Activated B cell treated with CpG ODN at 0.5 μM for 24 hours (primary cell): ENCODE measurements around the gene NEK10. TPM values are rescaled to one million over a fixed set of nuclear protein-coding genes. Genes with fewer than 3 reads are reported as not detected.

ENCODE experiments used
- ATAC-seq: fragments of 200-7000 bp; cut with Tn5 transposase; one replicate; pipeline ENCODE4 v1.10.0; 2021; ENCODE audit warnings: low read depth, mild to moderate bottlenecking, moderate library complexity
- CTCF ChIA-PET: fragments of 350-600 bp; sonication (Branson Sonifier 250); formaldehyde crosslinking; loops from one replicate; lab custom pipeline; 2021; ENCODE audit warnings: antibody characterized with exemption; lab: Charles Lee
- POLR2A ChIA-PET: fragments of 350-600 bp; sonication (Branson Sonifier 250); formaldehyde crosslinking; loops from one replicate; lab custom pipeline; 2021; ENCODE audit warnings: antibody characterized with exemption; lab: Charles Lee
- DNase-seq: peaks from one replicate; pipeline ENCODE4 v3.0.0; 2022
- H3K27ac Mint-ChIP-seq: one replicate; pipeline ENCODE4 v1.8.0; 2020; ENCODE audit warnings: mixed read lengths
- H3K27me3 Mint-ChIP-seq: one replicate; pipeline ENCODE4 v1.8.0; 2021; ENCODE audit warnings: mixed read lengths
- H3K36me3 Mint-ChIP-seq: one replicate; pipeline ENCODE4 v1.8.0; 2021; ENCODE audit warnings: low read depth, mixed read lengths
- H3K4me1 Mint-ChIP-seq: one replicate; pipeline ENCODE4 v1.8.0; 2021; ENCODE audit warnings: mixed read lengths
- H3K4me3 Mint-ChIP-seq: one replicate; pipeline ENCODE4 v1.8.0; 2020; ENCODE audit warnings: mild to moderate bottlenecking, mixed read lengths
- H3K9me3 Mint-ChIP-seq: one replicate; pipeline ENCODE4 v1.8.0; 2020; ENCODE audit warnings: mixed read lengths
- intact Hi-C: fragments of 100-400 bp; cut with micrococcal nuclease; formaldehyde crosslinking; loops from one replicate; pipeline ENCODE4 v1.15.1; 2024
- total RNA-seq: library from RNA; stranded (reverse); gene quantifications from 2 replicates; pipeline ENCODE4 v1.2.3, GENCODE V29; 2022
- TF ChIP-seq, protein P1 (sequence below): fragments of 200-600 bp; IDR thresholded peaks from one replicate; pipeline ENCODE4 v1.8.0; 2022; ENCODE audit warnings: antibody characterized with exemption, mild to moderate bottlenecking

The NEK10 gene
- total RNA-seq, 1 donor from 2014 or later: 0.84 TPM

DNA sequence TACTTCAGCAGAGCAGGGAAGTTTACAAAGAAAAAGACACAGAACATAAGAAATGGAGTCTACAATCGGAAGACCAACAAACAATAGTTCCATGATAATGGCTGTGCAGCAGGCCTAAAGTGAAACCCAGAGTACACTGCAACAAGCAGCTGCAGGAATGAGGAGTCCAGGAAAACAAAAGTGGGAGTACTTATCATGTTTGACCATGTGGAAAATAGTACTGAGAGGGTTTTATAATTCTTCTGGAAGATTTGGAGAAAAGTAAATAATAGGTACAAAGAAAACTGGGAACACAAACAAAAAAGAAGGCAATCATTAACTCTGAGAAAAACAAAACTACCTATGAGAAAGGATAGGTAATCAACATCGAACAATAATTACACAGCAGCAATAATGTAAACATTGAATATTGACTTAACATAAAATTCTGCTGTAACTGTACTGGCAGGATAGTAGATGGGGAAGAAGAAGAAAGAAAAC is 87.5 kb downstream of the NEK10 start:
- Mint-ChIP-seq H3K4me1 (no peaks in the 10 kb centered on the region), H3K9me3 (peaks cover 8% of the 10 kb centered on the region), H3K36me3 (no peaks in the 10 kb centered on the region), H3K27ac (no peak overlapping the region), H3K4me3 (no peak overlapping the region), H3K27me3 (no peaks in the 10 kb centered on the region)
- TF ChIP-seq, protein P1, sequence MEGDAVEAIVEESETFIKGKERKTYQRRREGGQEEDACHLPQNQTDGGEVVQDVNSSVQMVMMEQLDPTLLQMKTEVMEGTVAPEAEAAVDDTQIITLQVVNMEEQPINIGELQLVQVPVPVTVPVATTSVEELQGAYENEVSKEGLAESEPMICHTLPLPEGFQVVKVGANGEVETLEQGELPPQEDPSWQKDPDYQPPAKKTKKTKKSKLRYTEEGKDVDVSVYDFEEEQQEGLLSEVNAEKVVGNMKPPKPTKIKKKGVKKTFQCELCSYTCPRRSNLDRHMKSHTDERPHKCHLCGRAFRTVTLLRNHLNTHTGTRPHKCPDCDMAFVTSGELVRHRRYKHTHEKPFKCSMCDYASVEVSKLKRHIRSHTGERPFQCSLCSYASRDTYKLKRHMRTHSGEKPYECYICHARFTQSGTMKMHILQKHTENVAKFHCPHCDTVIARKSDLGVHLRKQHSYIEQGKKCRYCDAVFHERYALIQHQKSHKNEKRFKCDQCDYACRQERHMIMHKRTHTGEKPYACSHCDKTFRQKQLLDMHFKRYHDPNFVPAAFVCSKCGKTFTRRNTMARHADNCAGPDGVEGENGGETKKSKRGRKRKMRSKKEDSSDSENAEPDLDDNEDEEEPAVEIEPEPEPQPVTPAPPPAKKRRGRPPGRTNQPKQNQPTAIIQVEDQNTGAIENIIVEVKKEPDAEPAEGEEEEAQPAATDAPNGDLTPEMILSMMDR: no peak
- DNase-seq (no peak), ATAC-seq (no peak)
- ChIA-PET CTCF (no interaction called here), POLR2A (no interaction called here)
- intact Hi-C loops: no loop called here

DNA sequence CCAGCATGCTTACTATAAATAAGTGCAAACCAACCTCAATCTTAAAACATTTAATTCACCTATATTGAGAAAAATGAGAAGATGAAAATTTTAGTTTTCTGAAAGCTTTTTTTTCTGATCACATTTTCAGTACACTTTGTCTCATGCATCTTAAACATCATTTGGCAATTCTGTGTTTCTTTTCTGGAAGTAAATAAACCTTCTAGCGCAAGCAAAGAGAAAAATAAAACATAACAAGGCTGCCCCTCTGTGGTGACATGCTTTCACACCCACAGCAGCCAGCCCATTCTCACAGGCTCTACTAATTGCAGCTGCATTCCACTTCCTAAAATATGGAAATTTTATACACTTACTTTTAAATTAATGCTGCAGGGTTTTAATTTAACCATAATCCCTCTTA is 90.1 kb downstream of the NEK10 start:
- H3K27ac Mint-ChIP-seq: no peak overlapping the region
- no peak overlapping the region for H3K4me3 Mint-ChIP-seq
- TF ChIP-seq, protein P1: no peak
- intact Hi-C loops: no loop called here
- ATAC-seq: no peak
- no peaks in the 10 kb centered on the region for H3K4me1 Mint-ChIP-seq
- H3K36me3 Mint-ChIP-seq: no peaks in the 10 kb centered on the region
- ChIA-PET CTCF (no interaction called here), POLR2A (no interaction called here)
- no peak for DNase-seq
- peaks cover 8% of the 10 kb centered on the region for H3K9me3 Mint-ChIP-seq
- H3K27me3 Mint-ChIP-seq: no peaks in the 10 kb centered on the region

DNA sequence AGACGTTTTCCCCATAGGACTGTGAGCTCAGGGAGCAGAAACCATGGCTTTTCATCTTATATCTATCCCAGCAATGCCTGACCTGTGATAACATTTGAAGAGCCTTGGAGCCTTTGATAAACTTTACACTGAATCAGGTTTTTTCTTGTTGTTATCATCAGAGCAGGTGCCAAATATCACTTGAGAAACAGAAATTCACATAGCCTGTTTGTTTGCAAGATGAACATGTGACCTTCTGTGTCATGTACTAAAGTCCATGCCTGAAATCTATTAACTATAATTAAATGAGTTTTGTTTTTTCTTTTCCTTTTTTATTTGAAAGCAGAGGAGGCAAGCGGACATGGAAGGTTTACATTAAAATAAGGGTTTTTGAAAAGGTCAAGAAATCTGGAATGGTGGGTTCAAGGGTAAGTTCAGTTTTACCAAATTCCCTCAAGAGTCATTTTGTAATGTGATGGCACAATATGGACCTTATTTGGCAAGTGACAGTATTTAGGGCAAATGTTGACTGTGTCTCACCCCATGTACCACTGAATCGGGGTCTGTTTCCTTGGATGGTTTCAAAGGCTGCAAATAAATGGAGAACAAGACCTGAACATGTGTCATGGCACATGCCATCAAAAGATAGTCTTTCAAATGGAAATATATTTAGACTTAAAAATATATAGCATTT is 90.7 kb downstream of the NEK10 start:
- POLR2A ChIA-PET: no interaction called here
- intact Hi-C loops: no loop called here
- DNase-seq (no peak), ATAC-seq (no peak)
- TF ChIP-seq, protein P1: no peak
- H3K36me3 Mint-ChIP-seq: no peaks in the 10 kb centered on the region
- peaks cover 8% of the 10 kb centered on the region for H3K9me3 Mint-ChIP-seq
- H3K27ac Mint-ChIP-seq: no peak overlapping the region
- no peaks in the 10 kb centered on the region for H3K27me3 Mint-ChIP-seq
- CTCF ChIA-PET: no interaction called here
- H3K4me3 Mint-ChIP-seq: no peak overlapping the region
- no peaks in the 10 kb centered on the region for H3K4me1 Mint-ChIP-seq

DNA sequence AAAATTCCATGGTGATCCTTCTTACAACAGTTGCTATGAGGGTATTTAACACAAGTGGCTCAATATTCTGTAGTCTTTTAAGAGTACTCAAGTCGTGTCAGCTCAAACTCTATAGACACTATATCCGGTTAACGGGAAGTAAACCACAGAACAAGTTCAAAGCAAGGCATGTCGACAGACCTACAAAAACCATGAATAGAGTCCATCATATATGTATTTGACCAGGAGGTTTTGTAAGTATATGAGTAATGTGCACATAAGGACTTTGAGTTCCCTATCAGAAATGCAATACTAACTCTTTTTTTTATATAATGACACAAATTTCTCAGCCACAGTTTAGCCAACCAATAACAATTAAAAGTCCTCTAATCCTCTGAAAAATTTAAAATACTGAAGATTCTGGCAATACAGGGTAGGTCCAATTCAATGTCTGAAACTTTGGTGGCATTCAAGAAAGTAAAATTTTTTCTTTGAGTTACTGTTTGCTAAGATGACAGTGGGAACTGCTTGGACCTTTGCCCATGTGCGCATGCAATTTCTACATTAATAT is 93.7 kb downstream of the NEK10 start:
- ChIA-PET POLR2A (no interaction called here), CTCF (no interaction called here)
- Mint-ChIP-seq H3K4me1 (no peaks in the 10 kb centered on the region), H3K27me3 (no peaks in the 10 kb centered on the region), H3K4me3 (no peak overlapping the region), H3K36me3 (no peaks in the 10 kb centered on the region), H3K9me3 (no peaks in the 10 kb centered on the region), H3K27ac (no peak overlapping the region)
- intact Hi-C loops: no loop called here
- ATAC-seq: no peak
- TF ChIP-seq, protein P1: no peak
- no peak for DNase-seq

DNA sequence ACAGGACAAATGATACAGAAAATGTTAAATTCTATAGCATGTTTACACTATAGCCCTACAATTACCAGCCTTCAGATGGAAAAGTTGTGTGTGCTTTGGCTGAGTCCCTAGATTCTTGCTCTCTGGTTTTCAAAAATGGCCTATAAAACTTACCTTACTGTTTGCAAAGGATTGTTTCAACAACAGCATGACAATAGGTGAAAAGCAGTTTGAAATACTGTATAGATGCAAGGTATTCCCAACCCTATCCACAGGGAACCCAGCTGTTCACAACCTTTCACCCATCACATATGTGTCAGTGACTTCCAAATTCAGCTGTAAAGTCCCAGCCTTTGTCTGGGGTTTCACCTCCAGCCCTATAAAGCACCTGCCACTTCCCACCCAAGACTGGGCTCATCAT is 97.3 kb downstream of the NEK10 start:
- ChIA-PET CTCF (no interaction called here), POLR2A (no interaction called here)
- no peak for ATAC-seq
- Mint-ChIP-seq H3K27ac (no peak overlapping the region), H3K4me3 (no peak overlapping the region), H3K4me1 (no peaks in the 10 kb centered on the region), H3K9me3 (peaks cover 3% of the 10 kb centered on the region), H3K36me3 (no peaks in the 10 kb centered on the region), H3K27me3 (no peaks in the 10 kb centered on the region)
- TF ChIP-seq, protein P1: no peak
- no peak for DNase-seq
- intact Hi-C loops: no loop called here
